HG03378 (cell line): ENCODE results near the gene CRYGD.
A peak's percentile ranks its signal among the peaks of the same experiment; 100 is the strongest.
"Not testable (repeated sequence)": the region's sequence is repeated elsewhere in the genome, so short reads cannot be mapped to it uniquely, and the experiment has no call there.

Experiments used
- ATAC-seq: cut with Tn5 transposase; IDR thresholded peaks from one replicate; pipeline ENCODE4 v1.9.1; 2021; ENCODE audit warnings: mild to moderate bottlenecking, moderate library complexity; ENCODE audit not compliant: unreplicated experiment

The CRYGD gene

DNA sequence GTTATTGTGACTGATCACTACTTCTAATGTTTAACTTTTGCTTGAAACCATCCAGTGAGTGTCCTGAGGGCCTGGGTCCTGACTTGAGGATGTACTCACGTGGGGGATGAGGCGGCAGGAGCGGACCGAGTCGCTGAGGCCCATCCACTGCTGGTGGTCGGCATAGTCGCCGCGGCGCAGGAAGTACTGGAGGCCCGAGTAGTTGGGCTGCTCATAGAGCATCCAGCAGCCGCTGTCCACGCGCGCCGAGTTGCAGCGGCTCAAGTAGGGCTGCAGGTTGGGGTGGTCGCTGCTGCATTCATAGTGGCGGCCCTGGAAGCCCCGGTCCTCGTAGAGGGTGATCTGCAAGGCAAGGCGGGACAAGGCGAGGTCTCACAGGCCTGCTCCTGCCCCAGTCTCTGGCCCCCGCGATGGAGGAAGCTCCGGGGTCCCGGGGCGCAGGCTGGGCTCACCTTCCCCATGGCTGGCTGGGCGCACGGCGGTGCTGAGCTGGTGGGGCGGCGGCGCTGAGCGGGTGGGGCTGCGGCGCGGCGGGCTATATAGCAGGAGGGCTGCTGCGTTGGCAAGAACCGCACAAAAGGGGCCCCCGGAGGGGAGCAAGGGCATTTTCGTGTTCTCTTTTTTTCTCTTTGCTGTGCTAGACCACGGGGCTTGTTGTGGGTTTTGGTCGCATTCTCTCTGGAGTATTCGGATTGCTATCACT, at the start of gene CRYGD:
TSS of gene CRYGD (minus strand) at position 512 of the 703 bp plus-strand sequence. CDS start at position 461, 51 bp downstream.
- not testable (repeated sequence) for ATAC-seq

DNA sequence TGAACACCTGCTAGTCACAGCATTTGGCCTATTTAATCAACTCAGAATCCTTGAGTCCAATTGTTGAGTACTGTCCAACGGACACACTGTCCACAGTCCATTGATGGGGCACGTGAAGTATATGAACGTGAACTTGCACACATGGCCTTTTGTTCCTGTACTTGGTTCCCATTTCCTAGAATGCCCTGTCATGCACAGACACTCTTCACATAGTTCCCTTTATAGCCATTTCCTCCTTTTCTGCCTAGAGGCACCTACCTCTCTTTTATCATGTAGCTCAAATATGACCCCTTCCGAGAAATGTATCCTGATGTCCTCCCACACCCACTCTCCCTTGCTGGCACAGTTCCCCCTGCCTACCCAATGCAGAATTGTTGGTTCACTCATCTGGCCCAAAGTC, 47.8 kb upstream of the CRYGD start:
- no peak for ATAC-seq

DNA sequence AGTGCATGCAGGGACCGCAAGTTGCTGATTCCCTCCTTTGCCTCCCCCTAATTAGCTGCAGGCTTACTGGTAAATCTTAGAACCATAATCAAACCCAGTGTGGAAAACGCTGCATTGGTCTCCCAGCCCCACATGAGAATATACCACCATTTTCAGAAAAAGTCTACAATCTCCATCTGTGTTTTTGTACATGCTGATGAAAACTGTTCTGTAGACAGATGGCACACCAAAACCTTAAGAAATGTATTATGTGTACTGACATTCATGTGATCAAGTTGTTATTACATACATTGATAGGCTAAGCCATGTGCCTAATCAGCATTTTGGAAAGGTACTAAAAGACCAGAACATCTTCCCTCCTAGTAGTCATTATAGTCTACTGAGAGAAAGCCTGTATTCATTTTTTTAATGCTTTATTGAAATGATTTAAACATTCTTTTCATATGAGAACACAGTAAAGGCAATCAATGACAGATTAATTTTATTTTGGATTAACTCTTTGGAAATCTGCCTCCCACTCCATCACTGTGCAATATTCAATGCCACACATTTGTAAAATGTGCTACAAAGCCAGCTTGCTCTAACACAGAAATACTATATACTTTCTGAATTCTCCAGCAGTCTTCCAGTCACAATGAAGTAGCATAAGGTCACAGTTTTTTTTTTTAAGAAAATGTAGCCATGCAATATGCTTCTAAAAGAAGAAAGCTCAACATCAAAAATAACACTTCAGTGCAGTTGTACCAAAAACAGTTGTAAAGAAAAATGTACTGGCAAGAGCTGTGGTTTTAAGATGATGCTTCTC, 40.8 kb upstream of the CRYGD start:
- ATAC-seq: no peak

DNA sequence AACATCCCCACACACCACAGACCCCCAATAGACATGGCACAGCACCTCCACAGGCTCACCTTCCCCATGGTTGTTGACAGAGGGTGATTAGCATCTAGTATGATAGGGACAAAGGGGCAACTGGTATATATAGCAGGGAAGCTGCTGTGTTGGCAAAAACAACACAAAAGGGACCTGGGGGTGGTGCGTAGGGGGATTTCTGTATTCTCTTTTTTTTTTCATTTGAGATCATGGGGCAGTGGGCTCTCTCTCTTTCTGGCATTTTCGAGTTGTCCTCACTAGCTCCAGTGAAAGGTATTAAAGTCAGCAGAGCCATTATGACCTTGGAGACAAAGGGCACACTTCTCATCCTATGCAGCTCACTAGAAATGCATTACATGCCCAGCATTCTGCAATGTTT, 39.2 kb upstream of the CRYGD start, which contains the start of gene CRYGA:
TSS of gene CRYGA (minus strand) at position 101 of the 400 bp plus-strand sequence. CDS start at position 68, 33 bp downstream.
- no peak for ATAC-seq

DNA sequence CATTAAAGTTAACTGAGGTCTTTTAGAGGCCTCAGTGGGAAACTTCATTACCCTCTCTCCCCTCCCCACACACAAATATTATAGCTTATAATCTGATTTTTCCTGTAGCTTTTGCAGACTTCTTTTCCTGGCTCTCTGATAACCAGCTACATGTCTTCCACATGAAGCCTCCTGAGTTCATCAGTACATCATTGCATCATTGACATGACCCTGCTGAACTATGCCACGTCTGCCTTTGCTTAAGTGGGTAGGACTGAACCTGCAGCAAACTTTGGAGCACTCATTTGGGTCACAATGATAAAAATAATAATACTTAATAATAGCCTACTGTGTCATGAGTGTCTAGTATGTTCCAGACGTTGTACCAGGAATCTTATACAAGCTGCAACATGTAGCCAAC, 32.1 kb upstream of the CRYGD start:
- no peak for ATAC-seq

DNA sequence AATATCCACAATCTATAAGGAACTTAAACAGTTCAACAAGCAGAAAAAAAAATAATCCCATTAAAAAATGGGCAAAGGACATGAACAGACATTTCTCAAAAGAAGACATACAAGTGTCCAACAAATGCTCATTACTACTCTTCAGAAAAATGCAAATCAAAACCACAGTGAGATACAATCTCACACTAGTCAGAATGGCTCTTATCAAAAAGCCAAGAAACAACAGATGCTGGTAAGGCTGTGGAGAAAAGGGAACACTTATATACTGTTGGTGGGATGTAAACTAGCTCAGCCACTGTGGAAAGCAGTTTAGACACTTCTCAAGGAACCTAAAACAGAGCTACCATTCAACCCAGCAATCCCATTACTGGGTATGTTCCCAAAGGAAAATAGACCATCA, 28.8 kb upstream of the CRYGD start:
- ATAC-seq: no peak

DNA sequence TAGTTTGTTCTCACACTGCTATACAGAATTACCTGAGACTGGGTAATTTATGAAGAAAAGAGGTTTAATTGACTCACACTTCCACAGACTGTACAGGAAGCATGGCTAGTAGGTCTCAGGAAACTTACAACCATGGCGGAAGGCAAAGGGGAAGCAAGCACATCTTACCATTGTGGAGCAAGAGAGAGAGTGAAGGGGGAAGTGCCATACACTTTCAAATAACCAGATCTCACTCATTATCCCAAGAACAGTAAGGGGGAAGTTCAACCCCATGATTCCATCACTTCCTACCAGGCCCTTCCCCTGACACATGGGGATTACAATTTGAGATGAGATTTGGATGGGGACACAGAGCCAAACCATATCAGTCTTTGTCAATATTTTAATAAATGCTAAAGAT, 26.6 kb upstream of the CRYGD start:
- ATAC-seq: no peak

DNA sequence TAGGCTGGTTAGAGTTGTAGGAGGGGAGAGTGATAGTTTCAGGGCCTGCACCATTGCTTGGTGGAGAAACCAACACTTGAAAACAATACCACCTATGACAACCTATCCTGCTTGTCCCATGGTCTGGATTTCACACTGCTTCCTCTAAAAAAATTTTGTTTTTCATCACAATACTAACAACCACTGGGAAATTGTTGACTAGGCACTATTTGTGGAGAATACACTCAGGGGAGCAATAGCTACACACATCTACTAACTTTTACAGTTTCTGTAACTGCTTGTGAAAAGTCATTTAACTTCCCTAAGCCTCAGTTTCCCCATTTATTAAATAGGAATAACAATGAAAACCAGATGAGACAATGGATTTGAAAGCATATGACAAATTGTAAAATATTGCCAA, 25.8 kb upstream of the CRYGD start:
- ATAC-seq: no peak

DNA sequence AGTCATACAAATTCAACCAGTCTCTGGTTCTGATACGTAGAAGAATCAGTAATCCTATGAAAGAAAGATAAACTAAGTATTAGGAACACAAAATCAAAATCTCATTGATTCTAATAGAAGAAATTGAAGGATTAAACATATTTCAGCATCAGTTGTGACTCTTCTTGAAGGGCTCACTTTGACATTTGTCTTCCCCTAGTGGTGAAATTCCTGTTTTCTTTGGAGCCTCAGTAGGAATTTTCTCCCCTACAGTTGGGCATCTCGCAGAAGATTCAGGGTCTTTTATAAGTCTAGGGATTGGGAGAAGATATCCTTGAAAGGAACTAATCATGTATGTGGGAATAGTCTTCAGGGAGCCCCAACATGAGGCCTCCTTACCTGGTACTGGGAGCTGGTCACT, 24.5 kb upstream of the CRYGD start:
- no peak for ATAC-seq

DNA sequence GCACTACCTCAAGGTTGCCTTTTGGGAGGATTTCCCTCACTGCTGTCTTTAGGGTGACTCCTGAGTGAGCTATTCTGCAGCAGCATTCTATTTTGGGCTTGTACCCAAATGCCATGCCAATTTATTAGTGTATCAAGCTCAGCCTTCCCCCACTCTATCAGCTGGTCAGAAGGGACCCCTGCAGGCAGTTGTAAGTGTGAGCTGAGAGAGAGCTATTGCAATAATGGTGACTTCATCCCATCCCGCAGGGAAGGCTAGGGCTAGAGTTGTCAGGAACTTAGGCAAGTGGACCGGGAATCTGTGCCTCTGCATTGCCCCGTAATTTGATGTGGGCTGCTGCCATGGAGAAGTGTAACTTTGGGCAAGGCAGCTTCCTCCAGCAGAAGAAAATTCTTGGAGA, 23.4 kb upstream of the CRYGD start:
- ATAC-seq: no peak

DNA sequence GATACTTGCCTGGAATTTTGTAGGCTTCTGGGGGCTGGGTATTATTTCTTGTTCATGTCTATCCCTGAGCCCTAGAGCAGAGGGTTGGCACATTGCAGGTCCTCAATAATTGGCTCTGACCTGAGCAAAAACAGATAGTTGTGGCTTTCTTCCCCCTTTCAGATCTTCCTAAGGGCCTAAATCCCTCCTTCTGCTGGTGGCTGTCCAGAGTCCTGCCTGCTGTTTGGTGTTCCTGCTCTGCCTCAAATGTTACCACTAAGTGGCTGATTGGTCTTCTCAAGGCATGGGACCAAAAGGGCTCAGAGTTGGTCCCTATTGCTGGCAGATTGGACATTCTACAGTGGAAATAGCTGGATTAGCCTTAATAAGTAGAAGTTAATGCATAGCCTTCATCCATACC, 22.7 kb upstream of the CRYGD start:
- no peak for ATAC-seq

DNA sequence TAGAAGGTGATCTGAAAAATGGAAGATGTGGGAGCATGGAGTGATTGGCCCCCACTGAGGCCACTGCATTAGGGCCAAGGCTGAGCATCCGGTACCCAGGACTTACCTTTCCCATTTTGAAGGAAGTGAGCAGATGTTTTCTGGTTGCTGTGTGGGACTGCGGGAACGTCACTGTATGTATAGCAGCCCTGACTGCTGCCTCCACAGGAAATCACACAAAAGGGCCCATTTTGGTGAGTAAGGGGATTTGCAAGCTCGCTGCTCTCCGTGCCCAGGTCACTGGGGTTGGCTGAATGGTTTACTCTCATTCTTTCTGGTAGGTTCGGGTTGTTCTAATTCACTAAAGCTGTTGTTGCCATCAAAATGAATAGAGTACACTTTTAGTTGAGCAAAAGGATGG, 21.7 kb upstream of the CRYGD start, which contains the start of gene CRYGB:
TSS of gene CRYGB (minus strand) at position 153 of the 400 bp plus-strand sequence. CDS start at position 115, 38 bp downstream.
- no peak for ATAC-seq

DNA sequence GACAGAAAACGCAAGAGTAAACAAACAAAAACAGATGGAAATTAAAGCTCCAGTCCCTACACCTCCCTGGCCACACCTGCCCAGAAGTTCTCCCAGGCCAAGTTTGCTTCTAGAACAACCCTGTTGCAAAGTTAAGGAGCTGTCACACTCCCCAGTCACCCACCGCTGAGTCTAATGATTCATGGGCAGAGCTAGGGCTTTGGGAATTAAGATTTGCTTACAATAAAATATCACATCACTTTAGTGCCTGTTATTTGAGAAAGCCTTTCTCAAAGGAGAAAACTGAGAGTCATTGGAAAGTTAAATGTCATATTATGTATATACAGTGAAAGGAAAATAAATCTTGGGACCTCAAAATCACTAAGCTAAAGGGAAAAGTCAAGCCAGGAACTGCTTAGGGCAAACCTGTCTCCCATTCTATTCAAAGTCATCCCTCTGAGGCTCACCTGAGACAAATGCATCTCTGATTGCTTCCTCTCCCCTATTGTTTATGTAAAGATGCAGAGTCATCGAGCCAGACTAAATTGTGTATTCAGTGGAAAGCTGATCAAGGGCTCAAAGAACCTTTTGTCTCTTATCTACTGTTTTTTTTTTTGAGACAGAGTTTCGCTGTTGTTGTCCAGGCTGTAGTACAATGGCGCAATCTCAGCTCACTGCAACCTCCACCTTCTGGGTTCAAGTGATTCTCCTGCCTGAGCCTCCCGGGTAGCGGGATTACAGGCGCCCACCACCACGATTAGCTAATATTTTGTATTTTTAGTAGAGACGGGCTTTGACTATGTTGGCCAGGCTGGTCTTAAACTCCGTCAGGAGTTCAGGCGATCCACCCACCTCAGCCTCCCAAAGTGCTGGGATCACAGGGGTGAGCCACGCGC, 18.8 kb upstream of the CRYGD start:
- no peak for ATAC-seq

DNA sequence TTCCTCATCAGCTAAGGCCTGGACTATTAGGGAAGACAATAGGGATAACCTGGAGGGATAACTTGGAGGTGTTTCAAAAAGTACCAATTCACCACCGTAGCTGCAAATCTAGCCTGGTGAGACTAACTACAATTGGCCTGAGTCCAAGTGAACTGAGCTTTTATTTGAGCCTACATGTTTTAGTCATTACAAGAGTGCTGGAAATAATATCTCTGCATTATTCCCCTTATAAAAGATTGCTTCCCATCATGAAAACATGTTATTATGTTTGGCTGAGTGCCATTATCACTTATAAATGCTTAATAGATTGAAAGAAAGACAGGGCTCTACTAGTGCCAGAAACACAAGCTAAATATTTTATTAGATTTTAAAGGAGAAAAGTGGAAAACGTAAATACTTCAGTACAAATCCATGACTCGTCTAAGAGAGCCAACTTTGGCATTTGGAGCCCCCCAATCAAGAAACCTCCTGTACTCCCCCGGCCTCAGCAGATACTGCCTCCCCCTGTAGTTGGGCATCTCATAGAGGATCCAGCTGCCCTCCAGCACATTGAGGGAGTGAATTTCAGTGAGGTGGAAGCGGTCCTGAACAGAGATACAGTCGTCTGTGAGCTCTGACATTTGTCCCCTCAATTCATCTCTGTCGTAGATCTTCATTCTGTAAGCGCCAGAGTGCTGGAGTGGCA, 18.1 kb upstream of the CRYGD start:
- ATAC-seq: no peak

DNA sequence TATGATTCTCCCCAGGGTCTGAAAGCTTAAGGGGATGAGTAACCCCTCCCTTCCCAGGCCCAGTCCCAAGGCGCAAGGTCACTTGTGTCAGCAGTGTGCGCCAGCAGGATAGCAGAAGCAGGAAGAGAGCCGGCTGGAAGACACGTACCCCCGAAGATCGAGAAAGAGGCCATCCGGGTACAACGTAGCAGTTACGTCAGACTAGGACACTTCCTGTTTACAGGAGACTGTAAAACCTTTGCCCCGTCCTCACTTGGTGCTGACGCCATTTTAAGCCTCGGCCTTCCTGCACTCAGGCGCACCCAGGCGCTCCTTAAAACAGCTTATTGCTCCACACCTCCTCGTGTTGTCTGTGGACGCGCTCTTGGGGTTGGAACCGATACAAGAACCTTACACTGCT, 15.1 kb upstream of the CRYGD start:
- no peak for ATAC-seq

DNA sequence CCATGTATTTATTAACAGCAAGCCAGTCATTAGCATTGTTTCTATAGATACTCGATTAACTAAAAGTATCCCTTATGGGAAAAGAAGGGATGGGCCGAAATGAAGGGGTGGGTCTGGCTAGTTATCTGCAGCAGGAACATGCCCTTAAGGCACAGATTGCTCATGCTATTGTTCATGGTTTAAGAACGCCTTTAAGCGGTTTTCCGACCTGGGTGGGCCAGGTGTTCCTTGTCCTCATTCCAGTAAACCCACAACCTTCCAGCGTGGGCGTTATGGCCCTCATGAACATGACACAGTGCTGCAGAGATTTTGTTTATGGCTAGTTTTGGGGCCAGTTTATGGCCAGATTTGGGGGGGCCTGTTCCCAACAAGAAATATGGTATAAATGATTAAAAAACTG, 14.0 kb upstream of the CRYGD start:
- not testable (repeated sequence) for ATAC-seq

DNA sequence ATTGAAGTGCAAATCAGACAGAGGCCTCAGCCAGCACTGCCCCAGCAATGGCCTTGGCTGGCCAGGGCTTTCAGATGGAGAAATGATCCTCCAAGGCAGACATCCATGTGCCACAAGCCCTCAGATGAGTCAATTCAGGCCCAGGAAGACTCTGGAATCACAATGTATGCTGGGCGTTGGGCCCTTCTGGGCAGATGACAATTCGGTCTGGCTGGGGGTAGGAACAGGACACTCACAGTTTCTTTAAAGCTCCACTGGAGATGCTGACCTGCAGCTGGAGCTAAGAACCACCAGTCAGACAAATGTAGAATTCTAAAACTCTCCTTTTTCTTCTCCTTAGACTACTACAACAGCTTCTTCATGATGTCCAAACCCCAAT, 12.4 kb upstream of the CRYGD start:
- no peak for ATAC-seq

DNA sequence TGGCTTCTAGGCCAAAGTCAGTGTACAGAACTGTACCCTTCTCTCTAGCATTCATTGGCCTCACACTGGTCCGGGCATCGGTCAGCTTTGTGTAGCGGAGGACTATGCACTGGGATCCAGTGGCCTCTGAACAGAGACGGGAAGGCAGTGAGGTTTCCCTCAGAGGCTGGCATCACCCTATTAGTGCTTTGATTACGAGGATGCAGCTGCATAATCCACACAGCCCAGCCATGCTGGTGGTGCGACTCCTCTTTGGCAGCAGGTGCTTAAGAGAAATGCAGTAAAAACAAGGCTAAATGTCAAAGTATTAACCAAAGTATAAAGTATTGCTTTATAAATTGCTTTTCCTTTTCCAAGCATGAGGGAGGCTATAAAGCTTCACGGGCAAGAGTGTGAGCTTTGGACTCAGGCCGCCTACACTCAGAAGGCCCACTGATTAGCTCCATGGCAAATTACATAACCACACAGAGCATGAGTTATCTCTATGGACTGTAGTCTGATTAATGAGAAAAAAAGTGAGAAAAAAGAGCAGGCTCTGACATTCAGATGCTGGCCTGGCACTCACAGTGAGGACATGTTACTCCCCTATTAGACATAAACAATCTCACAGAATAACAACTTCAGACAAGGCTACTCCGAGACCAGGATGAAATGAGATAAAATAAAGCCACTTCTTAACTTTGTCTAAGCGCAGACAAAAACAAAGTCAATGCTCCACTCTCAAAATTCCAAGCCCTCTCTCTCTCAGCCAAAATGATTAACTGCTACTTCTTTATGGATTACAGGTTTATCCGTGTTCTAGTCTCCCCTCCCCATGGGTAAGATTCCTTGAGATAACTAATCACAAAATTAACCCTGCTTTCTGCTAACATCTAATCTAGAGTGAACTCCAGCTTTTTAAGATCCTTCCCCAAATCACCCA, 11.7 kb upstream of the CRYGD start:
- ATAC-seq: no peak

DNA sequence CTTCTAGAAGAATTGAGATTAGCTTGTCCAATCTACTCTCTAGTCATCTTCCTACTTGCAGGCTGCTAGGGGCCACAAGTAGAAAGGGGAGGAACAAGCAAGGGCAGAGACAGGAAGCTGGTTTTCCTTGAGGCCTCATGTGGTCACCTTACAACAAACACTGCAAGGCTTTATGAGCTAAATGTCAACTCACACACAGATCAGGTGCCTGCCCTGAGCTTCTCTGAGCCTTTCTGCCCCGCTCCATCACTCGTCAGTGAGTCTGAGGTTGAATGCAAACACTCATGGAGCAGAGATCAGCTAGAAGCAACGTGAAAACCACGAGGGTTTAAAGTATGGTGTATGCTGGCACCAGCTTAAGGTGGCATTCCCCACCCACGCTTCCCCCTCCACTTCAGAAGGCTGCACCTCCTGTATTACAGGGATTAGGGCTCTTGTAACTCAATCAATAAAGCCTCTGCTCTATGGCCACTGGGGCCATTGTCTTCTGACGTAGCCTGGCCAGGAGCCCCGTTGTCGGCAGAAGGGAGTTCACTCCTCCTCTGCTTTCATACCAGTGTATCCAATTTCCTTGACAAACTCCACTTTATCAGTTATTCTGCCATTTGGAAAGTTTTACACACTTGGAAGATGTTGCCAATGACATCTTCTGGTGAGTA, 10.7 kb upstream of the CRYGD start:
- ATAC-seq: peak; percentile 88
